ENCODE measurements around the gene RPA1. TPM values are rescaled to one million over a fixed set of nuclear protein-coding genes. Genes with fewer than 3 reads are reported as not detected.

RPA1 gene
- total and polyA plus RNA-seq, 2 of the 8 experiments (the other 6 are each of a cell fraction or from before 2014, with no cell fraction given) = 79.1 to 194 TPM

GRCh38 chr17:1792495-1793446 lies 37.0 kb upstream of the RPA1 start:
- no peak overlapping the region for H3K4ac ChIP-seq (replicated peaks; ENCODE audit: insufficient read length, low read depth, low read length)
- no peaks in the 10 kb centered on the region for H3K23me2 ChIP-seq (ENCODE audit: low read depth, low read length)
- H2BK15ac ChIP-seq (ENCODE audit: low read length) = no peak overlapping the region
- H3K79me1 ChIP-seq (ENCODE audit: low read depth, low read length) = no peaks in the 10 kb centered on the region
- FAIRE-seq (no peak), DNase-seq (ENCODE audit: low read depth in 1 of 2, low spot score in 2 of 2) (no peak)
- no peak overlapping the region for H2AK5ac ChIP-seq (ENCODE audit: low read depth, low read length)
- no peak overlapping the region for H2BK12ac ChIP-seq (ENCODE audit: low read depth, low read length)
- no peaks in the 10 kb centered on the region for H3K27me3 ChIP-seq (replicated peaks in 1 of 4; ENCODE audit: control insufficient read depth in 3 of 4, extremely low read depth in 1 of 4, insufficient read depth in 3 of 4, low read length in 3 of 4)
- no peak overlapping the region for H2BK120ac ChIP-seq (replicated peaks; ENCODE audit: low read depth, low read length)
- H3K9ac ChIP-seq (replicated peaks in 1 of 4; ENCODE audit: extremely low read depth in 1 of 4, low read depth in 3 of 4, low read length in 3 of 4) = no peak overlapping the region
- H3K79me2 ChIP-seq (ENCODE audit: control insufficient read depth in 1 of 2, insufficient read depth in 2 of 2, low read length in 2 of 2) = no peaks in the 10 kb centered on the region
- H2BK5ac ChIP-seq (ENCODE audit: low read depth, low read length) = no peak overlapping the region
- no peak overlapping the region for H4K91ac ChIP-seq (replicated peaks; ENCODE audit: insufficient read length, low read length)
- H3K36me3 ChIP-seq (ENCODE audit: control insufficient read depth in 2 of 4, insufficient read depth in 4 of 4, low read length in 3 of 4) = peaks cover 0 to 7% (median 0%) of the 10 kb centered on the region in 4 experiments; a peak in 1 of 8 replicates
- ChIA-PET CTCF (ENCODE audit: partially characterized antibody) (interaction anchor here (0.6 to 2.7 kb wide), 4 partner anchors 8 to 87 kb away, joined by 3 to 15 read pairs (median 4); no protein-coding TSS in a partner anchor), POLR2A (ENCODE audit: partially characterized antibody) (interaction anchor here (0.6 to 1.3 kb wide), 3 partner anchors 31 to 375 kb away, joined by 3 to 5 read pairs (median 4); partner anchors contain the start of gene SERPINF1)
- no peak overlapping the region for H2BK20ac ChIP-seq (ENCODE audit: low read length)
- H3K18ac ChIP-seq (ENCODE audit: extremely low read depth, low read length) = no peak overlapping the region
- H4K20me1 ChIP-seq (replicated peaks in 1 of 2; ENCODE audit: control insufficient read depth in 1 of 2, insufficient read depth in 2 of 2, low read length in 2 of 2) = no peaks in the 10 kb centered on the region
- H4K5ac ChIP-seq (ENCODE audit: insufficient read length, low read depth, low read length) = no peak overlapping the region
- H4K8ac ChIP-seq (ENCODE audit: extremely low read depth, insufficient read depth, low read length) = no peak overlapping the region; the same call in 1 of the 2 replicates
- no peaks in the 10 kb centered on the region for H3K9me3 ChIP-seq (ENCODE audit: insufficient read depth in 2 of 2, low read depth in 1 of 2, low read length in 1 of 2)
- H2AFZ ChIP-seq (ENCODE audit: low read length) = no peak overlapping the region
- WGBS, 2 experiments (ENCODE audit: extremely low coverage in 1 of 2, insufficient coverage in 1 of 2, insufficient read length in 1 of 2, insufficient replicate concordance in 2 of 2, low coverage in 1 of 2, low lambda C conversion rate in 2 of 2, missing lambda C conversion rate in 1 of 2) = 86% methylated on average over 23 of the region's 23 CpGs; no CpG with 5 or more reads in 1 of the 2 experiments
- H3K4me3 ChIP-seq (ENCODE audit: extremely low read depth in 1 of 4, insufficient read depth in 2 of 4, low read depth in 3 of 4, low read length in 4 of 4) = no peak overlapping the region
- H3K27ac ChIP-seq (ENCODE audit: low read depth, low read length) = no peak overlapping the region
- no peak overlapping the region for H3K14ac ChIP-seq (ENCODE audit: insufficient read length)
- no peaks in the 10 kb centered on the region for H3K4me1 ChIP-seq (replicated peaks in 1 of 4; ENCODE audit: control insufficient read depth in 3 of 4, insufficient read depth in 4 of 4, low read length in 3 of 4)
- no peak overlapping the region for H3K56ac ChIP-seq (replicated peaks; ENCODE audit: insufficient read length, low read depth, low read length)
- no peak overlapping the region for H3K23ac ChIP-seq (ENCODE audit: insufficient read length)
- no peak overlapping the region for H3K4me2 ChIP-seq (ENCODE audit: insufficient read depth in 1 of 2, low read depth in 2 of 2, low read length in 2 of 2)
- no peak for TF ChIP-seq CTBP2 (IDR thresholded peaks at IDR 0.05; ENCODE audit: borderline replicate concordance, insufficient read depth, insufficient read length, low read length)
- TF ChIP-seq SIRT6 (IDR thresholded peaks at IDR 0.05; ENCODE audit: low read length) = no peak
- TF ChIP-seq SP4 (IDR thresholded peaks at IDR 0.05; ENCODE audit: low read length) = no peak
- TF ChIP-seq EZH2 (IDR thresholded peaks at IDR 0.05; ENCODE audit: low read depth, low read length, severe bottlenecking) = no peak
- TF ChIP-seq TCF12 (IDR thresholded peaks at IDR 0.05; ENCODE audit: low read depth, low read length) = no peak
- no peak for TF ChIP-seq KDM4A (IDR thresholded peaks at IDR 0.05; ENCODE audit: low read depth, low read length, severe bottlenecking)
- TF ChIP-seq CEBPB (IDR thresholded peaks at IDR 0.05; ENCODE audit: low read depth, low read length) = no peak
- no peak for TF ChIP-seq HDAC6 (IDR thresholded peaks at IDR 0.05; ENCODE audit: low read depth, low read length)
- no peak for TF ChIP-seq SUZ12 (IDR thresholded peaks at IDR 0.05; ENCODE audit: low read length)
- TF ChIP-seq SP2 (IDR thresholded peaks at IDR 0.05; ENCODE audit: low read length) = no peak
- TF ChIP-seq POLR2AphosphoS5 (IDR thresholded peaks at IDR 0.05; ENCODE audit: low read depth, low read length) = no peak
- no peak for TF ChIP-seq CREB1 (IDR thresholded peaks at IDR 0.05)
- no peak for TF ChIP-seq YY1 (IDR thresholded peaks at IDR 0.05; ENCODE audit: low read depth, low read length)

Measured in H1 (cell line).